ENCODE results near the gene RESP18. TPM values are rescaled to one million over a fixed set of nuclear protein-coding genes. Genes with fewer than 3 reads are reported as not detected.

The RESP18 gene
- total and polyA plus RNA-seq, 2 of the 4 experiments (the other 2 are of a cell fraction) = not detected

DNA sequence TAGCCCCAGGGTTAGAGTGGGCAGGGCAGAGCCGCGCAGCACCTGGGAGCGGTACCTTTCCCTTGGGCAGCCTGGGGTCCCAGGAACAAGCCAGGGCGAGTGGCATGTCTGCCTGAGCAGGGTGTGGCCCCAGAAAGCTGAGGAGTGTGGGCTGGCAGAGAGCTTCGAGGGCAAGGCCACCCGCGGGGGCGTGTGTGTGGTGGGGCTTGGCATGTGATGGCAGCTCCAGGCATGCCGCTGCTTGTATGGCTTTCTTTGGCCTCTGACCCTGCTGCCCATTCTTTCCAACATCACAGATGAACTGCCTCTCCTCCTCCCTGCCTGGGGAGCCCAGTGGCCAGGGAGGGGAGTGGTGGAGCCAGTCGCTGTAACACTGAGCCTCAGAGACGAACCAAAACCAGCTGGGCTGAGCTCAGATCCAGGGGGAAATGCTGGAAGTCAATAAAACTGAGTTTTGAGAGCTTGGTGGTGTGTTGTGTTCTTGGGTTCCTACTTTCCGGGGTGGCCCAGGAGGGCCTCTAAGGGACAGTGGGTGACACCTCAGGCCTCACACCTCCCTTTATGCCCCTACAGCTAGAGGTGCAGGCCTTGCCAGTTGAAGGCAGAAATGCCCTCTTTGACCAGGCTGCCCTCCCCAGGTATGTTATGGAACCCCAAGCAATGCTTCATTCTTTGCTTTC, 46.0 kb downstream of the RESP18 start:
- BruUV-seq (replicated peaks) = no TSS peak
- peak overlapping the region; percentile 53 for H2AFZ ChIP-seq (replicated peaks; ENCODE audit: low read length, poor library complexity)
- WGBS, 2 experiments (ENCODE audit: extremely low coverage in 2 of 2, insufficient read length in 1 of 2) = 90% methylated on average over 4 of the region's 12 CpGs; no CpG with 5 or more reads in 1 of the 2 experiments

More for the DNA sequence above, 46.0 kb downstream of the RESP18 start:
- H3K27me3 ChIP-seq (ENCODE audit: control insufficient read depth, insufficient read depth, low read length) = no peaks in the 10 kb centered on the region
- intact Hi-C loops (cut with micrococcal nuclease) = no loop called here
- H3K23ac ChIP-seq (ENCODE audit: low read depth, low read length) = no peak overlapping the region
- TF ChIP-seq NFE2L2 (IDR thresholded peaks at IDR 0.05; ENCODE audit: low read depth, low read length) = no peak
- no peak for TF ChIP-seq MAZ (IDR thresholded peaks at IDR 0.05; ENCODE audit: borderline replicate concordance, low read depth, low read length)
- no peak for TF ChIP-seq MXI1 (IDR thresholded peaks at IDR 0.05; ENCODE audit: borderline replicate concordance, low read depth, low read length)
- TF ChIP-seq RCOR1 (IDR thresholded peaks at IDR 0.05; ENCODE audit: insufficient replicate concordance, low read length) = no peak
- TF ChIP-seq FOS (IDR thresholded peaks at IDR 0.05; ENCODE audit: low read depth, low read length) = no peak
- H2BK15ac ChIP-seq (ENCODE audit: low read depth, low read length) = no peak overlapping the region
- DNase-seq (no peak), ATAC-seq (ENCODE audit: low read depth) (peak; percentile 13)
- H3K36me3 ChIP-seq (ENCODE audit: control insufficient read depth, insufficient read depth, low read length) = peaks cover 47% of the 10 kb centered on the region
- no peak overlapping the region for H3K4me2 ChIP-seq (ENCODE audit: low read depth, low read length)
- no peak overlapping the region for H3K18ac ChIP-seq (ENCODE audit: low read depth, low read length)
- H4K5ac ChIP-seq (ENCODE audit: low read depth, low read length) = no peak overlapping the region
- H4K91ac ChIP-seq (ENCODE audit: insufficient read depth, low read depth, low read length) = no peak overlapping the region
- no peak overlapping the region for H3K4me3 ChIP-seq (ENCODE audit: insufficient read depth, low read depth, low read length)
- peak overlapping the region; percentile 87 for H2AK9ac ChIP-seq (replicated peaks; ENCODE audit: low read depth, low read length, poor library complexity)
- dilution Hi-C loops (cut with HindIII; ENCODE audit: low sequenced_read_pairs, unreplicated experiment) = no loop called here
- H3K9me1 ChIP-seq (ENCODE audit: insufficient read depth, low read length) = peaks cover 11% of the 10 kb centered on the region; the same call in 1 of the 2 replicates
- peak overlapping the region in 1 of 2 experiments; percentile 71; a peak in 2 of 4 replicates for H4K8ac ChIP-seq (ENCODE audit: low read depth in 2 of 2, low read length in 2 of 2)
- H3K56ac ChIP-seq (ENCODE audit: extremely low read depth, insufficient read depth, low read length) = no peak overlapping the region
- H3K14ac ChIP-seq (replicated peaks; ENCODE audit: low read depth, low read length) = no peak overlapping the region
- H4K20me1 ChIP-seq (ENCODE audit: insufficient read depth, low read length) = peaks cover 10% of the 10 kb centered on the region; the same call in 1 of the 2 replicates
- in situ Hi-C loops (cut with MboI; ENCODE audit: low sequenced_read_pairs) = no loop called here
- no peak overlapping the region for H2BK20ac ChIP-seq (ENCODE audit: low read depth, low read length)
- no peak overlapping the region for H3K9ac ChIP-seq (ENCODE audit: low read depth, low read length)
- H3K9me3 ChIP-seq (ENCODE audit: control insufficient read depth, insufficient read depth, low read length) = no peaks in the 10 kb centered on the region
- no peak overlapping the region; the same call in 1 of the 2 replicates for H2AK5ac ChIP-seq (ENCODE audit: low read depth, low read length)
- H3K79me1 ChIP-seq (ENCODE audit: low read depth in 1 of 2, low read length in 2 of 2) = peaks cover 0 to 9% of the 10 kb centered on the region in 2 experiments
- peak overlapping the region; percentile 7 for H2BK5ac ChIP-seq (ENCODE audit: low read depth, low read length, poor library complexity, severe bottlenecking)
- ChIA-PET POLR2A (ENCODE audit: unreplicated experiment) (no interaction called here), CTCF (interaction anchor here (0.6 to 1.0 kb wide), 2 partner anchors 9 to 386 kb away, joined by 3 to 7 read pairs; no protein-coding TSS in a partner anchor)
- peaks cover 14% of the 10 kb centered on the region for H3K4me1 ChIP-seq (ENCODE audit: control insufficient read depth, insufficient read depth, low read length)
- H2BK120ac ChIP-seq (ENCODE audit: low read depth, low read length) = peak overlapping the region; percentile 54; the same call in 1 of the 2 replicates
- H3K4ac ChIP-seq (ENCODE audit: low read depth, low read length) = 0 out of 2 replicates have a peak overlapping the region, but pooled peaks have one; percentile 13
- 0 out of 2 replicates have a peak overlapping the region, but pooled peaks have one; percentile 4 for H3K27ac ChIP-seq (ENCODE audit: insufficient read depth, low read length)

Measured in IMR-90 (cell line).